Left ventricle myocardium inferior (tissue), 1 donor: ENCODE measurements around the gene ESRRG. TPM values are rescaled to one million over a fixed set of nuclear protein-coding genes. Genes with fewer than 3 reads are reported as not detected.

ENCODE experiments used
- DNase-seq: peaks from one replicate; pipeline ENCODE4 v3.0.0-alpha.2; 2020
- H3K27ac ChIP-seq: fragments of 200-600 bp; replicated peaks from 2 replicates; pipeline ENCODE4 v1.8.0; 2021
- H3K27me3 ChIP-seq: fragments of 200-600 bp; 2 replicates; pipeline ENCODE4 v1.8.0; 2021; ENCODE audit warnings: low read depth
- H3K36me3 ChIP-seq: fragments of 200-600 bp; 2 replicates; pipeline ENCODE4 v1.8.0; 2021
- H3K4me1 ChIP-seq: fragments of 200-600 bp; 2 replicates; pipeline ENCODE4 v1.8.0; 2021
- H3K4me3 ChIP-seq: fragments of 200-600 bp; 2 replicates; pipeline ENCODE4 v1.8.0; 2021; ENCODE audit warnings: mild to moderate bottlenecking, moderate library complexity
- H3K9me3 ChIP-seq: fragments of 200-600 bp; replicated peaks from 2 replicates; pipeline ENCODE4 v1.8.0; 2021
- CTCF ChIP-seq: fragments of 200-600 bp; IDR thresholded peaks from 2 replicates; pipeline ENCODE4 v1.8.0; 2021; ENCODE audit warnings: antibody characterized with exemption, mild to moderate bottlenecking, borderline replicate concordance
- intact Hi-C: fragments of 100-400 bp; cut with micrococcal nuclease; formaldehyde crosslinking; loops from one replicate; pipeline ENCODE4 v1.11.0; 2022
- total RNA-seq: library from RNA; stranded (reverse); fragmentation: NEBNext Ultra II Directional; extraction: Animal tissue kit (Norgen Biotek cat#: 25700); gene quantifications from one replicate; pipeline ENCODE4 v1.2.1, GENCODE V29; 2021
- donor health status: DM: no; HTN: yes; CAD: no; lungs with severe emphysema.

ESRRG gene
- total RNA-seq, 1 donor from 2014 or later, result 58.5 TPM

GRCh38 chr1:216640100-216640499 is 83.1 kb downstream of the ESRRG start:
- Histone ChIP-seq H3K4me3 (no peak overlapping the region), H3K9me3 (no peaks in the 10 kb centered on the region), H3K27me3 (no peaks in the 10 kb centered on the region), H3K36me3 (no peaks in the 10 kb centered on the region), H3K27ac (no peak overlapping the region), H3K4me1 (peaks cover 30% of the 10 kb centered on the region)
- DNase-seq, result no peak
- no peak for TF ChIP-seq CTCF
- intact Hi-C loops, result no loop called here

GRCh38 chr1:216632980-216633379 is 90.2 kb downstream of the ESRRG start:
- Histone ChIP-seq H3K27me3 (no peaks in the 10 kb centered on the region), H3K4me1 (no peaks in the 10 kb centered on the region), H3K27ac (no peak overlapping the region), H3K9me3 (no peaks in the 10 kb centered on the region), H3K4me3 (no peak overlapping the region), H3K36me3 (no peaks in the 10 kb centered on the region)
- no peak for TF ChIP-seq CTCF
- intact Hi-C loops, result no loop called here
- DNase-seq, result no peak

- Histone ChIP-seq H3K4me1 (peaks cover 19% of the 10 kb centered on the region), H3K9me3 (no peaks in the 10 kb centered on the region), H3K4me3 (no peak overlapping the region), H3K27ac (no peak overlapping the region), H3K36me3 (no peaks in the 10 kb centered on the region), H3K27me3 (no peaks in the 10 kb centered on the region)
- no peak for DNase-seq
- intact Hi-C loops, result no loop called here
- TF ChIP-seq CTCF, result no peak
These were observed 92.7 kb downstream of the ESRRG start for GRCh38 chr1:216630532-216630931.

- peaks cover 35% of the 10 kb centered on the region for H3K4me1 ChIP-seq
- intact Hi-C loops, result no loop called here
- DNase-seq, result no peak
These were observed 96.0 kb downstream of the ESRRG start for GRCh38 chr1:216627252-216627651.

GRCh38 chr1:216626394-216627067 is 96.7 kb downstream of the ESRRG start:
- DNase-seq, result no peak
- H3K4me1 ChIP-seq, result peaks cover 35% of the 10 kb centered on the region

More at GRCh38 chr1:216627252-216627651, 96.0 kb downstream of the ESRRG start:
- no peaks in the 10 kb centered on the region for H3K36me3 ChIP-seq
- TF ChIP-seq CTCF, result peak; percentile 29
- H3K9me3 ChIP-seq, result no peaks in the 10 kb centered on the region
- peak overlapping the region; percentile 4 for H3K4me3 ChIP-seq
- peak overlapping the region; percentile 48 for H3K27ac ChIP-seq
- H3K27me3 ChIP-seq, result no peaks in the 10 kb centered on the region

More at GRCh38 chr1:216626394-216627067, 96.7 kb downstream of the ESRRG start:
- intact Hi-C loops, result no loop called here
- TF ChIP-seq CTCF, result no peak
- H3K9me3 ChIP-seq, result no peaks in the 10 kb centered on the region
- peak overlapping the region; percentile 4 for H3K4me3 ChIP-seq
- H3K27me3 ChIP-seq, result no peaks in the 10 kb centered on the region
- H3K27ac ChIP-seq, result peak overlapping the region; percentile 48
- H3K36me3 ChIP-seq, result no peaks in the 10 kb centered on the region
